Endothelial cell (in vitro differentiated cells): ENCODE data around the gene ALKBH8. TPM values are rescaled to one million over a fixed set of nuclear protein-coding genes. Genes with fewer than 3 reads are reported as not detected.
"Not testable (repeated sequence)": the region's sequence is repeated elsewhere in the genome, so short reads cannot be mapped to it uniquely, and the experiment has no call there.

Experiments
- DNase-seq: peaks from one replicate; pipeline ENCODE4 v3.0.0; 2021; ENCODE audit warnings: low spot score
- H3K27ac Mint-ChIP-seq: one replicate; pipeline ENCODE4 v1.8.0; 2021; ENCODE audit warnings: mixed read lengths, inconsistent platforms; ENCODE audit not compliant: unreplicated experiment
- H3K27me3 Mint-ChIP-seq: one replicate; pipeline ENCODE4 v1.8.0; 2021; ENCODE audit warnings: mild to moderate bottlenecking, moderate library complexity, mixed read lengths, inconsistent platforms; ENCODE audit not compliant: unreplicated experiment
- H3K36me3 Mint-ChIP-seq: one replicate; pipeline ENCODE4 v1.8.0; 2021; ENCODE audit warnings: mild to moderate bottlenecking, low read depth, mixed read lengths, inconsistent platforms; ENCODE audit not compliant: unreplicated experiment
- H3K4me1 Mint-ChIP-seq: one replicate; pipeline ENCODE4 v1.8.0; 2021; ENCODE audit warnings: mild to moderate bottlenecking, mixed read lengths, inconsistent platforms; ENCODE audit not compliant: unreplicated experiment
- H3K4me3 Mint-ChIP-seq: one replicate; pipeline ENCODE4 v1.8.0; 2021; ENCODE audit warnings: mild to moderate bottlenecking, mixed read lengths, inconsistent platforms; ENCODE audit not compliant: unreplicated experiment
- H3K9me3 Mint-ChIP-seq: one replicate; pipeline ENCODE4 v1.8.0; 2021; ENCODE audit warnings: mixed read lengths, inconsistent platforms; ENCODE audit not compliant: unreplicated experiment
- CTCF ChIP-seq: fragments of 200-600 bp; sonication (generic); IDR thresholded peaks from one replicate; pipeline ENCODE4 v1.5.0; 2021; ENCODE audit warnings: antibody characterized with exemption; ENCODE audit not compliant: unreplicated experiment
- total RNA-seq: library from RNA; stranded (reverse); fragmentation: NEBNext Ultra II Directional; extraction: Animal tissue kit (Norgen Biotek cat#: 25700); gene quantifications from one replicate; pipeline ENCODE4 v1.2.1, GENCODE V29; 2021; ENCODE audit not compliant: unreplicated experiment

The ALKBH8 gene
- total RNA-seq, 1 donor from 2014 or later = 8.4 TPM

- no peak overlapping the region for H3K27ac Mint-ChIP-seq
- H3K4me3 Mint-ChIP-seq = no peak overlapping the region
- DNase-seq = no peak
Observed at GRCh38 chr11:107508858-107509244, 56.7 kb downstream of the ALKBH8 start.

GRCh38 chr11:107508201-107508857 lies 57.2 kb downstream of the ALKBH8 start:
- H3K36me3 Mint-ChIP-seq = no peaks in the 10 kb centered on the region
- no peak overlapping the region for H3K4me3 Mint-ChIP-seq
- H3K27ac Mint-ChIP-seq = no peak overlapping the region
- no peak for DNase-seq
- H3K9me3 Mint-ChIP-seq = no peaks in the 10 kb centered on the region
- TF ChIP-seq CTCF = no peak
- no peaks in the 10 kb centered on the region for H3K27me3 Mint-ChIP-seq
- H3K4me1 Mint-ChIP-seq = no peaks in the 10 kb centered on the region

More at GRCh38 chr11:107508858-107509244, 56.7 kb downstream of the ALKBH8 start:
- Mint-ChIP-seq H3K9me3 (no peaks in the 10 kb centered on the region), H3K36me3 (no peaks in the 10 kb centered on the region), H3K27me3 (no peaks in the 10 kb centered on the region), H3K4me1 (no peaks in the 10 kb centered on the region)
- TF ChIP-seq CTCF = no peak

DNA sequence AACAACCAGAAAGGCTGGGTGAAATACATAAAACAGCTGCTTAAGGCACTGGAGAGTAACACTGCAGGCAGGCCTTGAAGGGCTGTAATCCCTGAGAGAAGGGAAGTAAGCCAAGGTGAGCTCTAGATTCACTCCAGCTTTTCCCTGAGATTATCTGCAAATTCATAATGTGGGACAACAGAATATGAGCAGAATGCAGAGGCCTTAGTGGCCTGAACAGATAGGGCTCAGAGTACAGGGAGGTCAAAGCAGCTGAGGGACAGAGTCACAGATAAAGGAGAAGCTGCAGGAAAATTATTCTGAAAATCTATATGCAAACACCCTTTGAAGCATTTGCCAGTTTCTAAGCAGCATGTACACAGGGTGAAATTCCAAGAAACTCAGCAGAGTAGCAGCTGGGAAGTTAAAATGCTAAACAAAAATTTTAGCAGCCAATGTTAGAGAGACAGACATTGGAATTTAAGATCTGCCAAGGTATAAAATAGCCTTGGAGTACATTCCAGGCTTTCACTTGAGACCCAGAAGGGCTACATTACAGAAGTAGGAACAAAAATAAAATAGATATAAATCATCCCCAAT lies 59.8 kb downstream of the ALKBH8 start:
- Mint-ChIP-seq H3K9me3 (no peaks in the 10 kb centered on the region), H3K27ac (no peak overlapping the region), H3K4me1 (no peaks in the 10 kb centered on the region), H3K27me3 (no peaks in the 10 kb centered on the region), H3K36me3 (peaks cover 20% of the 10 kb centered on the region), H3K4me3 (no peak overlapping the region)
- no peak for DNase-seq
- TF ChIP-seq CTCF = no peak

DNA sequence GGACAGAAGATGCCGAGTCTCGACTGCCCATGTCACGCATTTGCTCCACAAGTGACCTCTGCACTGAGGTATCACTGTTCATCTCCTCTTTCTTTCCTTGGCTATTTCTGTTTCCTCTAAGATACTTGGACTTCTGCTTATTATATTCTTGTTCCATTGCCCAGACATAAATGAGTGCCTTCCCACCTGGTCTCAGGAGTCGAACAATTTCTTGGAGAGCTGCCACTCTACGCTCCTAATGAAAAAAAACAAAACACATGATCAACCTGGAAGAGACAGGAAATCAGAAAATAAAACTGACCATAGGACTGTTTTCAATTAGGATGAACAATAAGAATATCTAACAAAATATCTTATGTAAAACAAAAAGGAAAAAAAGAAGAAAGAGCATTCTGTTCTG lies 60.6 kb downstream of the ALKBH8 start:
- Mint-ChIP-seq H3K4me1 (no peaks in the 10 kb centered on the region), H3K27ac (no peak overlapping the region), H3K36me3 (peaks cover 20% of the 10 kb centered on the region), H3K9me3 (no peaks in the 10 kb centered on the region), H3K4me3 (no peak overlapping the region), H3K27me3 (no peaks in the 10 kb centered on the region)
- no peak for TF ChIP-seq CTCF
- no peak for DNase-seq

GRCh38 chr11:107501713-107502112 lies 63.8 kb downstream of the ALKBH8 start:
- no peaks in the 10 kb centered on the region for H3K9me3 Mint-ChIP-seq
- no peak for DNase-seq
- H3K36me3 Mint-ChIP-seq = peaks cover 20% of the 10 kb centered on the region
- no peaks in the 10 kb centered on the region for H3K27me3 Mint-ChIP-seq
- TF ChIP-seq CTCF = no peak
- H3K4me3 Mint-ChIP-seq = no peak overlapping the region
- no peak overlapping the region for H3K27ac Mint-ChIP-seq
- no peaks in the 10 kb centered on the region for H3K4me1 Mint-ChIP-seq

GRCh38 chr11:107497371-107497770 lies 68.2 kb downstream of the ALKBH8 start:
- H3K4me3 Mint-ChIP-seq, H3K9me3 Mint-ChIP-seq, DNase-seq, H3K27me3 Mint-ChIP-seq, H3K27ac Mint-ChIP-seq, H3K4me1 Mint-ChIP-seq: not testable (repeated sequence)
- peaks cover 14% of the 10 kb centered on the region for H3K36me3 Mint-ChIP-seq
